T-cell (primary cell): ENCODE measurements around the gene ENTREP1. TPM values are rescaled to one million over a fixed set of nuclear protein-coding genes. Genes with fewer than 3 reads are reported as not detected.

ENCODE experiments used
- ATAC-seq, 4 experiments: fragments of 200-7000 bp in 3 of 4; fragments of 150-1000 bp in 1 of 4; cut with Tn5 transposase; replicated peaks in 1 of 4; 1 replicate in 3 of 4; 2 replicates in 1 of 4; pipeline ENCODE4 v1.10.0; 2021; ENCODE audit warnings: moderate library complexity in 3 of 4, mild to moderate bottlenecking in 2 of 4, moderate number of reproducible peaks in 1 of 4
- CTCF ChIA-PET, 2 donors: fragments of 300-600 bp; sonication (Branson Sonifier 250); formaldehyde crosslinking; loops; one replicate each; lab custom pipeline; 2022; ENCODE audit warnings: antibody characterized with exemption in 2 of 2; lab: Charles Lee
- POLR2A ChIA-PET, 2 donors: fragments of 300-600 bp; sonication (Branson Sonifier 250); formaldehyde crosslinking; loops; one replicate each; lab custom pipeline; 2022; ENCODE audit warnings: antibody characterized with exemption in 2 of 2; lab: Charles Lee
- DNase-seq, 35 experiments: peaks; one replicate each; pipeline versions ENCODE4 v3.0.0 to v3.0.0-alpha.2; 2013 to 2023
- H3K27ac ChIP-seq: one replicate; pipeline ENCODE4 v1.5.1; 2013; ENCODE audit warnings: low read length
- H3K27me3 ChIP-seq, 2 experiments: replicated peaks in 1 of 2; 1 replicate in 1 of 2; 2 replicates in 1 of 2; pipeline versions ENCODE4 v1.6.1 to v1.7.0; 2013; ENCODE audit warnings: low read length in 1 of 2, mixed read lengths in 1 of 2; ENCODE audit not compliant: control insufficient read depth in 2 of 2, insufficient read depth in 2 of 2; ENCODE audit errors: extremely low read depth in 1 of 2
- H3K36me3 ChIP-seq, 2 donors: 1 replicate in 1 of 2; 2 replicates in 1 of 2; pipeline versions ENCODE4 v1.6.1 to v1.7.0; 2013; ENCODE audit warnings: low read length in 1 of 2; ENCODE audit not compliant: control insufficient read depth in 2 of 2, insufficient read depth in 1 of 2; ENCODE audit errors: extremely low read depth in 1 of 2
- H3K4me1 ChIP-seq, 2 experiments: 1 replicate in 1 of 2; 2 replicates in 1 of 2; pipeline versions ENCODE4 v1.6.1 to v1.7.0; 2013; ENCODE audit warnings: low read length in 2 of 2, mixed read lengths in 1 of 2; ENCODE audit not compliant: insufficient read depth in 2 of 2, control insufficient read depth in 1 of 2; ENCODE audit errors: extremely low read depth in 1 of 2
- H3K4me3 ChIP-seq, 2 donors: 1 replicate in 1 of 2; 2 replicates in 1 of 2; pipeline versions ENCODE4 v1.5.1 to v1.7.0; 2013; ENCODE audit warnings: mild to moderate bottlenecking in 2 of 2, low read length in 1 of 2, moderate library complexity in 1 of 2; ENCODE audit not compliant: control insufficient read depth in 1 of 2; ENCODE audit errors: extremely low read depth in 1 of 2
- H3K9me3 ChIP-seq: 2 replicates; pipeline ENCODE4 v1.7.0; 2013
- H3K27ac Mint-ChIP-seq, 2 donors: one replicate each; pipeline ENCODE4 v1.8.0; 2020 to 2021; ENCODE audit warnings: mild to moderate bottlenecking in 2 of 2, mixed read lengths in 2 of 2
- H3K27me3 Mint-ChIP-seq, 2 donors: one replicate each; pipeline ENCODE4 v1.8.0; 2021 to 2022; ENCODE audit warnings: mixed read lengths in 2 of 2
- H3K36me3 Mint-ChIP-seq: one replicate; pipeline ENCODE4 v1.8.0; 2021; ENCODE audit warnings: mixed read lengths
- H3K4me1 Mint-ChIP-seq, 3 donors: one replicate each; pipeline ENCODE4 v1.8.0; 2020 to 2022; ENCODE audit warnings: mixed read lengths in 3 of 3, mild to moderate bottlenecking in 1 of 3
- H3K4me3 Mint-ChIP-seq, 3 donors: one replicate each; pipeline ENCODE4 v1.8.0; 2020 to 2022; ENCODE audit warnings: mild to moderate bottlenecking in 3 of 3, mixed read lengths in 3 of 3, moderate library complexity in 3 of 3
- H3K9me3 Mint-ChIP-seq, 3 donors: one replicate each; pipeline ENCODE4 v1.8.0; 2020 to 2022; ENCODE audit warnings: mixed read lengths in 3 of 3
- WGBS: methylation state at CpG from one replicate; pipeline ENCODE4 v1.1.5; 2013; ENCODE audit warnings: missing lambda C conversion rate; ENCODE audit not compliant: insufficient coverage; 5-methylcytosine and 5-hydroxymethylcytosine counted together
- total RNA-seq, 35 experiments: library from RNA in 6 of 35; stranded (reverse) in 6 of 35; fragments of 120-200 nt in 1 of 35; gene quantifications; one replicate each; pipeline versions ENCODE4 v1.2.1 to v1.2.4 and lab custom pipeline; 2013 to 2026

ENTREP1 gene
- total RNA-seq, 5 donors from 2014 or later (not counting 1 experiment from before 2014, with no cell fraction given) = 0.13 to 0.16 TPM; not detected in 3

GRCh38 chr9:69330580-69330979 lies 5.6 kb downstream of the ENTREP1 start:
- no peaks in the 10 kb centered on the region for H3K36me3 ChIP-seq
- H3K4me1 Mint-ChIP-seq = peaks cover 0 to 6% (median 5%) of the 10 kb centered on the region in 3 donors
- CTCF ChIA-PET = no interaction called here
- no peaks in the 10 kb centered on the region for H3K4me1 ChIP-seq
- H3K9me3 ChIP-seq = no peaks in the 10 kb centered on the region
- peaks cover 6 to 10% of the 10 kb centered on the region in 2 experiments for H3K27me3 ChIP-seq
- no peak overlapping the region for H3K4me3 Mint-ChIP-seq
- H3K27me3 Mint-ChIP-seq = peaks cover 22 to 28% of the 10 kb centered on the region in 2 donors
- no CpG with 5 or more reads among the region's 3 CpGs for WGBS
- DNase-seq (no peak), ATAC-seq (no peak)
- POLR2A ChIA-PET = no interaction called here
- no peaks in the 10 kb centered on the region for H3K9me3 Mint-ChIP-seq
- H3K27ac Mint-ChIP-seq = no peak overlapping the region
- no peak overlapping the region for H3K4me3 ChIP-seq
- no peaks in the 10 kb centered on the region for H3K36me3 Mint-ChIP-seq
- H3K27ac ChIP-seq = no peak overlapping the region

DNA sequence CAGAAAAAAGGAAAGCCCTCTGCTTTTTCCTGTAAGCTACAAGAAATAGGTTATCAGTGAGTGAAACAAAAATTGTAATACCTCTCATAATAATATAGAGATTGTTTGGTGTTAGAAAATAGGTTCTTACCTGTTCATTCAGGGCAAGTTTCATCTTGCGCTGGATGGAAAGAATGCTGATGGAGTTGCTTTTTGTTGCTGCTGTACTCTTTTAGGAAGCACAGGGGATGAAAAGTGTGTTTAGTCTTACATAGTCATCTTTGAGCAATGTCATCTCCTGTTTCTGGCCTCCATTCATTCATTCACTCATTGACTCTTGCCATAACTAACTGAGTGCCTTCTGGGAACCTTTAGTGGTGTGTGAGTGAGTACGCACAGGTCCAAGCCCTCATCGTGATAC lies 6.4 kb downstream of the ENTREP1 start:
- no peaks in the 10 kb centered on the region for H3K9me3 ChIP-seq
- ChIA-PET POLR2A (no interaction called here), CTCF (interaction anchor here in 1 of 2 donors (0.5 kb wide), 1 partner anchor 366 kb away, joined by 4 read pairs; no protein-coding TSS in a partner anchor)
- WGBS = 93% methylated on average over 3 of the region's 3 CpGs
- H3K27ac ChIP-seq = no peak overlapping the region
- no peak overlapping the region for H3K4me3 ChIP-seq
- DNase-seq (no peak), ATAC-seq (no peak)
- no peaks in the 10 kb centered on the region for H3K9me3 Mint-ChIP-seq
- no peaks in the 10 kb centered on the region for H3K4me1 Mint-ChIP-seq
- no peaks in the 10 kb centered on the region for H3K4me1 ChIP-seq
- no peaks in the 10 kb centered on the region for H3K36me3 Mint-ChIP-seq
- H3K27ac Mint-ChIP-seq = no peak overlapping the region
- H3K27me3 ChIP-seq = peaks cover 3% of the 10 kb centered on the region in 2 experiments
- no peak overlapping the region for H3K4me3 Mint-ChIP-seq
- H3K27me3 Mint-ChIP-seq = peaks cover 15 to 19% of the 10 kb centered on the region in 2 donors
- H3K36me3 ChIP-seq = no peaks in the 10 kb centered on the region

DNA sequence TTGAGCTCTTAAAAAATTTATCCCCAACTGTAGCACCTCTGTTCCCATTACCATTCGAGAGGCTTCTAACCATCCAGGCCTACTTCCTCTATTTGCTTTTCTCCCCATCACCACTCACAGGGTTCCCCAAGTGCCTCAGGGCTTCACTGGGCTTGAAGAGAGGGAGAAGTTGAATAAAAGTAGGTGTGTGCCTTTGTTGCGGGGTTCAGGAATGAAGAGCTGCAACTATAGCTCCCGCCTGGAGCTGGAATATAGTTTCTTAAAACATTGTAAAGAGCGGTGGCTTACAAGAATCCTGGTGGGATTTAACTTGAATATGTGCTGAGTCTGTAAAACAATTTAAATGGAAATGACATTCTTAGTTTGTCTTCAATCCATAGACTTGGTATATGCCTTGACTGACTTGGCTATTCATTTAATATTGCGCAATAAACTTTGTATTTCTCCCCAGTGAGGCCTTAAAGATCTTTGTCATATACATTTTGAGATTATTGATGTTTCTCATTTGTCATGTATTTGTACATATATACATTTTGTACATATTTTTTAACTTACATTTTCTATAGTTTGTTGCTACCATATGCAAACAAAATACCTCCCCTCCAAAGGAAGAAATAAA lies 7.2 kb downstream of the ENTREP1 start:
- DNase-seq (no peak), ATAC-seq (no peak)
- peaks cover 12 to 14% of the 10 kb centered on the region in 2 donors for H3K27me3 Mint-ChIP-seq
- H3K4me3 ChIP-seq = no peak overlapping the region
- WGBS = 94% methylated on average over 2 of the region's 5 CpGs
- H3K27ac ChIP-seq = no peak overlapping the region
- H3K27ac Mint-ChIP-seq = no peak overlapping the region
- H3K36me3 Mint-ChIP-seq = no peaks in the 10 kb centered on the region
- no peaks in the 10 kb centered on the region for H3K9me3 ChIP-seq
- no peaks in the 10 kb centered on the region for H3K36me3 ChIP-seq
- no peaks in the 10 kb centered on the region for H3K9me3 Mint-ChIP-seq
- no peaks in the 10 kb centered on the region for H3K4me1 Mint-ChIP-seq
- H3K4me3 Mint-ChIP-seq = no peak overlapping the region
- CTCF ChIA-PET = interaction anchor here in 1 of 2 donors (0.5 kb wide), 1 partner anchor 367 kb away, joined by 4 read pairs; no protein-coding TSS in a partner anchor
- peaks cover 0 to 3% of the 10 kb centered on the region in 2 experiments for H3K27me3 ChIP-seq
- H3K4me1 ChIP-seq = no peaks in the 10 kb centered on the region
- POLR2A ChIA-PET = no interaction called here

- Histone ChIP-seq H3K4me1 (no peaks in the 10 kb centered on the region), H3K36me3 (no peaks in the 10 kb centered on the region), H3K27ac (no peak overlapping the region), H3K27me3 (no peaks in the 10 kb centered on the region), H3K9me3 (no peaks in the 10 kb centered on the region), H3K4me3 (no peak overlapping the region)
- no peaks in the 10 kb centered on the region for H3K36me3 Mint-ChIP-seq
- POLR2A ChIA-PET = no interaction called here
- CTCF ChIA-PET = no interaction called here
- H3K27ac Mint-ChIP-seq = no peak overlapping the region
- H3K27me3 Mint-ChIP-seq = peaks cover 7 to 10% of the 10 kb centered on the region in 2 donors
- WGBS = no CpG with 5 or more reads among the region's 2 CpGs
- H3K9me3 Mint-ChIP-seq = no peaks in the 10 kb centered on the region
- no peak overlapping the region for H3K4me3 Mint-ChIP-seq
- H3K4me1 Mint-ChIP-seq = no peaks in the 10 kb centered on the region
- no peak for ATAC-seq
- DNase-seq = no peak
Measured at GRCh38 chr9:69333716-69334115, 8.7 kb downstream of the ENTREP1 start.

DNA sequence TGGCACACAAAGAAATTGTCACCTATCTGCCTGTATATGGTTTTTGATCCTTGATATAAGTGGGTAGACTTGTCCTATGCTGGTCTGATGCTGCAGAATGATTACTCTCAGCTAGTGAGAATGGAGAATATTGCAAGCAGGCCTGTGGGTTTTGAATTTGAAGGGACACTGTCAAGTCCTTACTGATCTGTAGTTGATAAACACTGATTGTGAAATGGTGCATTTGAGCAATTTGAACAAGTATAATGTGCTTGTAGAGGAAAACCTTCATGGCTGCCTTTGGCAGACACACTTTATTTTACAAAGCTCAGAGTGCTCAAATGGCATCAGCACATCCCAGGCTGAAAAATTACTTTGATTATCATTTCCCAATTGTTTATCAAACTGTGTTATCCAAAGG lies 9.3 kb downstream of the ENTREP1 start:
- ATAC-seq = no peak
- no peak overlapping the region for H3K4me3 ChIP-seq
- no peaks in the 10 kb centered on the region for H3K36me3 Mint-ChIP-seq
- H3K9me3 ChIP-seq = no peaks in the 10 kb centered on the region
- no peak overlapping the region for H3K4me3 Mint-ChIP-seq
- POLR2A ChIA-PET = no interaction called here
- no peaks in the 10 kb centered on the region for H3K9me3 Mint-ChIP-seq
- DNase-seq = no peak
- peaks cover 3 to 10% of the 10 kb centered on the region in 2 donors for H3K27me3 Mint-ChIP-seq
- no peaks in the 10 kb centered on the region for H3K4me1 ChIP-seq
- no peaks in the 10 kb centered on the region for H3K36me3 ChIP-seq
- no peaks in the 10 kb centered on the region for H3K4me1 Mint-ChIP-seq
- H3K27ac Mint-ChIP-seq = no peak overlapping the region
- CTCF ChIA-PET = no interaction called here
- H3K27me3 ChIP-seq = no peaks in the 10 kb centered on the region
- no peak overlapping the region for H3K27ac ChIP-seq

DNA sequence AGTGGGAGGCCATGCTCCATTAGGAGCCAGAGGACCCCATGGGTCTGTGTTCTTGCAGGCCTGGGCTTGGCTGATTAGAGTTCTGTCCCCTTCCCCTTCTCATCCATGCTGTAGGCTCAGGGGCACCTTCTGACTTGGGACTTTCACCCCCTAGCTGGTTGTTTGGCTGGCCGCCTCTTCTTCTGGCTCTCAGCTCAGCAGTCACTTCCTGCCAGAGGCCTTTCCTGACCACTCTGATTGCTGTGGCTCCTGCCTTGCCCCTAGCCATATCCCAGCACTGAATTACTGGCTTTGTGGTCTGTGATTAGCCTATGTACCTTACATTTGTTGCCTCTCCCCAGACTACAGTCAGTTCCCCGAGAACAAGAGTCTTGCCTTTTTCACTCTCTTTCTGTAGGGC lies 14.6 kb downstream of the ENTREP1 start:
- no peak overlapping the region for H3K4me3 ChIP-seq
- no peaks in the 10 kb centered on the region for H3K36me3 ChIP-seq
- H3K27me3 Mint-ChIP-seq = peaks cover 2 to 20% of the 10 kb centered on the region in 2 donors
- H3K4me3 Mint-ChIP-seq = no peak overlapping the region
- no peak overlapping the region for H3K27ac ChIP-seq
- H3K27me3 ChIP-seq = peaks cover 0 to 7% of the 10 kb centered on the region in 2 experiments
- no peaks in the 10 kb centered on the region for H3K4me1 Mint-ChIP-seq
- 75% methylated on average over 1 of the region's 2 CpGs for WGBS
- DNase-seq = no peak
- ChIA-PET POLR2A (no interaction called here), CTCF (no interaction called here)
- no peaks in the 10 kb centered on the region for H3K9me3 ChIP-seq
- no peaks in the 10 kb centered on the region for H3K9me3 Mint-ChIP-seq
- no peak for ATAC-seq
- no peaks in the 10 kb centered on the region for H3K4me1 ChIP-seq
- no peaks in the 10 kb centered on the region for H3K36me3 Mint-ChIP-seq
- no peak overlapping the region for H3K27ac Mint-ChIP-seq
